22Rv1 (cell line): Measurements from ENCODE around the gene MBOAT2.
A peak's percentile ranks its signal among the peaks of the same experiment; 100 is the strongest.

ENCODE experiments used
- H3K27ac ChIP-seq: fragments of 450-650 bp; 2 replicates; pipeline ENCODE4 v1.5.1; 2017
- CTCF ChIP-seq: fragments of 450-650 bp; IDR thresholded peaks from 2 replicates; pipeline ENCODE4 v1.5.1; 2017; ENCODE audit warnings: mild to moderate bottlenecking
- ZFX ChIP-seq: fragments of 450-650 bp; IDR thresholded peaks from 2 replicates; pipeline ENCODE4 v1.6.1; 2017; ENCODE audit warnings: antibody characterized with exemption, borderline replicate concordance

The MBOAT2 gene

GRCh38 chr2:9017411-9017810 is 13.9 kb upstream of the MBOAT2 start:
- H3K27ac ChIP-seq: no peak overlapping the region
- TF ChIP-seq CTCF (no peak), ZFX (no peak)

- TF ChIP-seq ZFX (no peak), CTCF (no peak)
- H3K27ac ChIP-seq: no peak overlapping the region
These were observed 12.5 kb upstream of the MBOAT2 start for GRCh38 chr2:9015998-9016397.

- no peak overlapping the region for H3K27ac ChIP-seq
- no peak for TF ChIP-seq ZFX
- TF ChIP-seq CTCF: no peak
These were observed 9.9 kb upstream of the MBOAT2 start for GRCh38 chr2:9013403-9013802.

GRCh38 chr2:9010866-9011265 is 7.4 kb upstream of the MBOAT2 start:
- no peak for TF ChIP-seq ZFX
- H3K27ac ChIP-seq: no peak overlapping the region

GRCh38 chr2:9008951-9009664 is 5.6 kb upstream of the MBOAT2 start:
- TF ChIP-seq CTCF (no peak), ZFX (no peak)
- H3K27ac ChIP-seq: no peak overlapping the region

GRCh38 chr2:9006368-9006767 is 2.9 kb upstream of the MBOAT2 start:
- no peak for TF ChIP-seq ZFX
- TF ChIP-seq CTCF: no peak
- no peak overlapping the region for H3K27ac ChIP-seq

- no peak overlapping the region for H3K27ac ChIP-seq
- TF ChIP-seq CTCF (no peak), ZFX (no peak)
These were observed 1.1 kb upstream of the MBOAT2 start for GRCh38 chr2:9004338-9005204.

- peak overlapping the region; percentile 41; the same call in 1 of the 2 replicates for H3K27ac ChIP-seq
These were observed 193 bp downstream of the MBOAT2 start for GRCh38 chr2:9003366-9003615.

More at GRCh38 chr2:9003366-9003615, 193 bp downstream of the MBOAT2 start:
- no peak for TF ChIP-seq CTCF
- no peak for TF ChIP-seq ZFX
